ENCODE data around the gene FSD1L.

Gene FSD1L

DNA sequence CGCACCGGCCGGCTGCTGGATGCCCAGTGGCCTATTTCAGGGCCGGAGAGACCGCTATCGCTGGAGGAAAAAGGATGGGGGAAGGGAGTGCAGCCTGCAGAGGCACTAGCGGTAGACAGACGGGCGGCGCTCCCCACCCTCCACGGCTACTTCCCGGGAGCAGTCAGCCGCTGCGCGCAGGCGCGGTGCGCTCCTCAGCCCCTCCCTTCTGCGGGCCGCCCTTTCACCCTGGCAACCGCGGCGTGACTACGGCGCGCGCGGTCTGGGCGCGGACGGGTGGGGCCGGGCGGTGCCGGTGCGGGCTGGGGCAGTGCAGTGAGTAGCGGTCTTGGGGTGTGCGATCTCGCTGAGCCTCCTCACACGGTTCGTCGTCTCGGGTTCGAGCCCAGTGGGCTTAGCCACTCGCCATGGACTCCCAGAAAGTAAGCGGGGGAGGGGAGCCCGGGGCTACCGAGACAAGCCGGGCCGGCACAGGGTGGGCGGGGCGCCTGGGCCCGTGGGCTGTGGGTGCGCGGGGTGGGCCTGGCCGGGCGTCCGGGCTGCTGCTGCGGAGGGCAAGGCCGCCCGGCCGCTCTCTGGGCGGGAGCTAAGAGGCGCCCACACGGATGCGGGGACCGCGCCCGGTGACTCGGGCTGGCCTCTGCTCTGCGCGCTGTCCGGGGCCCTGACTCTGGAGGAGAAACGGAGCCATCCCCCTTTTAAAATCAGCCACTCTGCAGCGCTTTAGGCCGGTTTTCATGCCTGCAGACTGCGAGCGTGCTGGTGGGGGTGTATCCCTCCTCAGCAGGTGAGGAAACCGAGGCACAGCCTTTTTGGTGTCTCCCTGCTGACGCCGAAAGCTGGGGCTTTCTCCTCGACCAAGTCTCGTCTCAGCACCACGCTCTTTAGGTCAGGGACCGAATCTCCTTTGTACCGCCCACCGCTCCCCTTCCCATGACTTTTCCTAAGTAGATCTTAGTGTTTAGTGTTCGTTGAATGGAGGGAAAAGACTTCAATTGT is at the start of gene FSD1L:
Gene FSD1L (plus strand): TSS at position 221 of the 999 bp plus-strand sequence. CDS start 187 bp downstream, at position 408.
- in situ Hi-C loops (cut with MboI; ENCODE audit: low sequenced_read_pairs): no loop called here

DNA sequence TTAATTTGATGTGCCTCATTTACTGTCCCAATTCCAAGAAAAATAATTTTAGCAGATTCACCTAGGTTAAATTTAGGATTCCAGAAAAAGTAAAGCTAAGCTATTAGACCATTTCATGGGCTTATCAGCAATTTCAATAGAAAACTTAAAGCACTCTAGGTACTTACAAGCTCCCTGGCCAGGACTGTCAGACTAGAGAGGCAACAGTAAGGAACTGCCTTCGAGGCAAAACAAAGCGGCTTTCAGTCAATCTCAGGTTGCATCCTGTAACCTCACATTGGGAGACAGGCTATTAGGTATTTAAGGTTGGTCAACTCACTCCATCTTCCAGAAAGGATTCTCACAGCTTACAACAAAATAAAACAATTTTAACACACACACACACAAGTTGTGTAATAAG is 48.7 kb upstream of the FSD1L start:
- in situ Hi-C loops (cut with MboI; ENCODE audit: low sequenced_read_pairs): no loop called here

DNA sequence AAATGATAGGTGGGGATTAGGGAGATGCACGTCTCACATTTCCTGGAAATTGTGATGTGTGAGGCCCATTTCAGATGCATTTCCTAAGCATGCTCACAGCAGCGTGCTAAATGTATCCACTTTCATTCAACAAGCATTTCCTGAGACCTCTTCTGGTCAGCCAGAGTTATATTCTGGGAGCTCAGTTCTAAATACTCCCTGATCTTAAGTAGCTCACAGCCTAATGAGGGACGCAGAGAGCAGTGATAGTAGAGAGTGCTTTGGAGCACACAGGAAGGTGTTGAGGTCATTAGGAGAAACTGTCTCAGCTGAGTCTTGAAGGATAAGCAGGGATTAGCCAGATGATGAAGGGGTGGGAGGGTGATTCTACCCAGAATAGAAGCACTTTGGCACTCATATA is 46.2 kb upstream of the FSD1L start:
- in situ Hi-C loops (cut with MboI; ENCODE audit: low sequenced_read_pairs): no loop called here

DNA sequence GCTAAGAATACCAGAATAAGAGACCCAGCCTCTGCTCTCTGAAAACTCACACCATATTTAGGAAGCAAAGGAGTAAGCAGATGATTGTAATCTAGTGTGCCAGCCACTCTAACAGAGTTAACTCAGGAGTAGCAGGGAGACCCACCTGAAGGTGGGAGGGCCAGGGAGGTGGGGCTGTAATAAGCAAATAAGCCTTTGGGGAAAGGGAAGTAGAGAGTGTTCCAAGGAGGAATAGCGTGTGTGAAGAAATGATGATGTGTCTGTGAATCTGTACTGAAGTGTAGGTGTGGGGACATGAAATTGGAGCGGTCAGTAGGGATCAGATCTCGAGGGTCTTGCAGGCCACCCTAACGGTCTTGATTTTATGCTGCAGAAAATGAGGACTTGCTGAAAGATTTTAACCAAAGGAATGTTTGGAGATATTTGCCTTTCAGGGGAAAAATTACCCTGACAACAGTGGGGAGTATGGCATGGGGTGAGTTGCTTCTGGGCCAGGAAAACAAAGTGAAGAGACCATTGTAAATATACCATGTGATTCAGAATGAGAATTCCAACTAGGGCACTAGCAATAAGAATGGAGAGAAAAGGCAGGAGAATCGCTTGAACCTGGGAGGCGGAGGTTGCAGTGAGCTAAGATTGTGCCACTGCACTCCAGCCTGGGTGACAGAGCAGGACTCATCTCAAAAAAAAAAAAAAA is 44.1 kb upstream of the FSD1L start:
- in situ Hi-C loops (cut with MboI; ENCODE audit: low sequenced_read_pairs): no loop called here

DNA sequence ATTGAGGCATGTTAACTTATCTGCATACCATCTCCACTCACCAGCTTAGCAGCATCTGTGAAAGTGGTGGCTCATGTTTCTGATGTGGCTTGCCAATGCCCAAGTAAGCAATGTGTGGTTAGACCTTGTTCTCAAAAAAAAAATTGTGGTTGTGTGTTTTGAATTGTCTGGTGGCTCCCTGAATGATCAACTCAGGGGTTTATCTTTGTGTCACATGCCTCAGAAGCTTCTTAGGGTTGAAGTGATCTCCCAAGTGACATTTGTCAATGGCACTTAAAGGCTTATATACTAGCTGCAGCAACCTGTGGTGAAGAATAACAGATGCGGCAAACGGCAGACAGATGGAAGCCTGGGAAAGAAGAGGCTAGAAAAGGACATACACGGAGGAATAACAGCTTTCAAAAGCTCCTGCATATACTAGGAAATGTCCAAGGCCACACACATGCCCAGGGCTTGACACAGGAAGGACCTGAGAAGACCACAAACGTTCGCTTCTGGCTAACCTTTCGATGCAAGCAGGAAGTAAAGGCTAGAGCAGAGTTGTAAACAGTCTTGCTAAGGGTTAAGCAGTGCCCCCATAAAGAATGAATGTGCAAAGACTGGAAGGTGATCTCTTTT is 42.2 kb upstream of the FSD1L start:
- in situ Hi-C loops (cut with MboI; ENCODE audit: low sequenced_read_pairs): no loop called here

DNA sequence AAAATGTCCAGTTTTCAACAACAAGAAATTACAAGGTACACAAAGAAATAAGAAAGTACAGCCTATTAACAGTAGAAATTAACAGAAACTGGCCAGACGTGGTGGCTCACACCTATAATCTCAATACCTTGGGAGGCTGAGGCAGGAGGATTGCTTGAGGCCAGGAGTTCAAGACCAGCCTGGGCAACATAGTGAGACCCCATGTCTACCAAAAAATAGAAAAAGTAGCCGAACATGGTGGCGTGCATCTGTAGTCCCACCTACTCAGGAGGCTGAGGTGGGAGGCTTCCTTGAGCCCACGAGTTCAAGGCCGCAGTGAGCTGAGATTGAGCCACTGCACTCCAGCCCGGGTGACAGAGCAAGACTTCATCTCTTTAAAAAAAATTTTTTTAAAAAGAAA is 41.5 kb upstream of the FSD1L start:
- in situ Hi-C loops (cut with MboI; ENCODE audit: low sequenced_read_pairs): no loop called here

DNA sequence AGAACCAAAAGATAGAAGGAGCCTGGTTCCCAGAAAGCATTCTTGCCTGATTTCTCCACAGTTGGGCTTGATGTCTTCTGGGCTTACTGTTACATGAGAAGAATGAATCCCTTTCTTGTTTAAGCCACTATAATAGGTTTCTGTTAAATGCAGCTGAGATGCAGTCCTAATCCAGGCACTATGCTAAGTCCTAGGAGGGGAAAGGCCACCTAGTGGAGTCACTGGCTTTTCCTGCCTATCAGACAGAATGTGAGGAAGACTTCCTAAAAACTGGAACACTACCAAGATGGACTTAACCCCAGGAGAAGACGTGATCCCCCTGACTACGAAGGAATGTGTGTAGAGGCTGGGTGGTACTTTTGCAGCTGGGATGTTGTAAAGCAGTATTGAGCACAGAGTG is 34.3 kb upstream of the FSD1L start:
- in situ Hi-C loops (cut with MboI; ENCODE audit: low sequenced_read_pairs): loop anchor here (5.0 to 10.0 kb wide), 4 partner anchors 256 to 639 kb away; no protein-coding TSS in a partner anchor

DNA sequence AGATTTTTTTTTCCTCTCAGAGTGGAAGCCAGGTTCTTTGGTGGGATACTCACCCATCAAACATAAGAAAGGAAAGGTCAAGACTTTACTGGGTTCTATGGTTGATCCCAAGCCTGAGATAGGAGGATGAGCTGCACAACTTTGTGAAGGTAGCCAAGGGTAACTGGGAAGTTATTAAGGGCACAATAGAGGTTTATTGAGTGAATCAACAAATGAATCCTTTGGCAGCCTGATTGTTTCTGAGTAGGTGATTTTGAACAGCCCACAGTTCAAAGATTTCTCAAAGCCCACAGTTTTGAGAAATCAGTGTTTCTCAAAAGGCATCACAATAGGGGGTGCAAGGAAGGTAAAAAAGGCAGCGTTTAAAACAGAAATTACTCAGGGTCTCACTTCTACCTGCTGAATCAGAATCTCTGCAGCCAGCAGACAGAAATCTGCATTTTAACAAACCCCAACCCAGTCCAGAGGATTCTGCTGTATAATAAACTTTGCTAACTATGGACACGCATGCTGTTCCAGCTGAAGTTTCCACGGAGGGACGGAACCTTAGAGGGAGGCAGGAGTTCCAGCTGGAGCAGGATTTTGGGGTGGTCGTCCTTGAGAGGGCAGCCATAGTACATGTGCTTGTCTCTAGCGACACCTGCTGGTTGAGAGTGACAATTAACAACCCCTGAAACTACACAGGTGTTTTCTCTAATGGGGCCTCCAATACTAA is 32.7 kb upstream of the FSD1L start:
- in situ Hi-C loops (cut with MboI; ENCODE audit: low sequenced_read_pairs): loop anchor here (5.0 to 10.0 kb wide), 4 partner anchors 258 to 640 kb away; no protein-coding TSS in a partner anchor

DNA sequence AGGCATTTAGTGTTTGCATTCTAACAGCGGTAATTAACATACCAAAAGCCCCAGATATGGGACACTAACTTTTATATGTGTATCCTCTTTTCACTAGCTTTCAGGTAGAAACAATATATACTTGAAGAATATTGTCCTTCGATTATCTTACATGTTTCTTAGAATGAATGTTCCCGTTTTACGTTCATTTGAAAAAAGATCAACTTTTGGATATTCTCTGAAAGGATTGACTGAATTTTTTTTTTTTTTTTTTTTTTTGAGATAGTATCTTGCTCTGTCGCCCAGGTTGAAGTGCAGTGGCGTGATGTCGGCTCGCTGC is 32.2 kb upstream of the FSD1L start:
- in situ Hi-C loops (cut with MboI; ENCODE audit: low sequenced_read_pairs): loop anchor here (10.0 kb wide), 3 partner anchors 501 to 641 kb away; no protein-coding TSS in a partner anchor

DNA sequence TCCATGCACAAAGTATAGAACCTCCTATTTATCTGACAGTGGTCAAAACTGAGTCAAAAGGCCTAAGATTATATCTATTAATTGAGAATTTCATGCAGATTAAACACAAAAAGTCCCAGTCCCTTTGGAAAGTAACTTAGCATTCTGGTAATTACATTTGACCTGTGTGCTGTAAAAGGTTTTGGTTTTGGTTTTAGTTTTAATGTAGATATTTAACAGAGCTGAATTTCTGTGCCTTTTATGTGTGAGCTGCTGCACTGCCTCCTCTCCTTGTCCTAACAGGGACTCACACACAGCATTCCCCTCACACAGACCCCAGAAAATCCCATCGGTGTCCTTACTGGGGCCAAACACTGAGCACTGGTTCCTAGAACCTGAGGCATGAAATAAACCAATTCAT is 31.0 kb upstream of the FSD1L start:
- in situ Hi-C loops (cut with MboI; ENCODE audit: low sequenced_read_pairs): loop anchor here (10.0 kb wide), 3 partner anchors 502 to 642 kb away; no protein-coding TSS in a partner anchor

DNA sequence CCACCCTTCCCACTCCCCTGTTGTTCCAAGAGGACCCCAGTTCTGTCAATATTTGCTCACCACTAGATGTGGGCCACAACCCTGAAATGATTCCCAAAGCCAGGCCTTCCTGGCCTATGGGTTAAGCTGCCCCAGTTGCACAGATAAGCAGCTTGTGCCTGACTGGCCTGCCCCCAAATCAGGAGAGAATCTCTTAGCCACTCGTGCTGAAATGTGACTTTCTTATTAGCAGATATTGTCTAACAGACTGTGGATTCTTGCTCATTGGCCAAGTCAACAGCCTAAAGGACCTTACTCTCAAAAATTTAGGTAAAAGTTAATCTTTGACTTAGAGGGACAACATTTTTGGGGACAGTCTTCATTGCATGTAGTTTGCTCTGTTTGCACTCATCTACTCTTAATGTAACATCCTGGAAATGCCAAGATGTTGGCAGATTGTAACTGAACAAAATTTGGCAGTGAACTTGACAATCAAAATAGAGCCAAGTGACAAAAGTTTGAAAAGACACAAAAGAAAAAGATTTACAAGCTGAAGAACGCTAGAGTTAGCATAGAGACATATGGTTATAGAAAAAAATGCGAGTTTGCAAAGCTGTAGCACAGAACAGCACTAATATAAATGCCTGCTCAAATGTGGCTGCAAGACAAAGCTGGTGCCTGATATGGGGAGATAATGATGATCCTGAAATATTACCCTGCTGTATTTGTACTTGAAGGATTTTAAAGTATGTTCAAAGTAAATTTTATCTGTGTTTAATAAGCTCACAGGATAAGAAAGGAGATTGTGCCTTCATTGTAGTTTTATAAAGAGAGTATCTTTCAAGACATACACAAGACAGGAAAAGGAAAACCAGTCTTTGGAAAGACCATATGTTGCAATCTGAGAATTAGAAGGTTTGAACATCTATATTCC is 29.0 kb upstream of the FSD1L start:
- in situ Hi-C loops (cut with MboI; ENCODE audit: low sequenced_read_pairs): loop anchor here (10.0 kb wide), 3 partner anchors 504 to 644 kb away; no protein-coding TSS in a partner anchor

DNA sequence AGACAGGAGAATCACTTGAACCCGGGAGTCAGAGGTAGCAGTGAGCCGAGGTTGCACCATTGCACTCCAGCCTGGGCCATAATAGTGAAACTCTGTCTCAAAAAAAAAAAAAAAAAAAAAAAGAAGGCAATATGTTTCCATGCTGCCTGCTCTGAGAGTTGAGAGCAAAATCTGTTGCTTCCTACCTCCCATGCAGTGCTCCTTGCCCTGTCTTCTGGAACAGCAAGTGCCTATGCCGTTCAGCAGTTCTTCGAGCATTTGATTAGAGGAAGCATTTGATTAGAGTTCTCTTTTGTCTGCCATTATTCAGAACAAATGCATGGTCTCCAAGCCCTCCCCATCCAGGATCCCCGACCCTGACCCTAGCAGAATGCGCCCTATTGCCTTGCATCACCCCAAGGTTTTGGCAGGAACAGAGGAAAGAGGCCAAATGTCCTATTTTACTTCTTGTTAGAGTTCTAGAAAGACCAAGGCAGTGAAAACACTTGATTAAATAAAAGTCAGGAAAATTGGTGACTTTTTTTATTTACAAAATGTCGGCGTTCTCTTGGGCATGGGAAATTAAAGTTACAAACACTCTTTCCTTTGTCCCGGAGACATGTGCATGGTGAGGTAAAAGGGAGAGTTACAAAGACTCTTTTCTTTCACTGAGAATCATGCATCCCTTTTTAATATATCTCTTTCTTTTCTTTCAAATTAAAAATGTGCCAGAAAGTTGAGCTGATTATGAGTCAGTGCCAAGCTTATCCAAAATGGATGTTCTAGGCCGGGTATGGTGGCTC is 27.8 kb upstream of the FSD1L start:
- in situ Hi-C loops (cut with MboI; ENCODE audit: low sequenced_read_pairs): loop anchor here (10.0 kb wide), 3 partner anchors 505 to 645 kb away; no protein-coding TSS in a partner anchor

DNA sequence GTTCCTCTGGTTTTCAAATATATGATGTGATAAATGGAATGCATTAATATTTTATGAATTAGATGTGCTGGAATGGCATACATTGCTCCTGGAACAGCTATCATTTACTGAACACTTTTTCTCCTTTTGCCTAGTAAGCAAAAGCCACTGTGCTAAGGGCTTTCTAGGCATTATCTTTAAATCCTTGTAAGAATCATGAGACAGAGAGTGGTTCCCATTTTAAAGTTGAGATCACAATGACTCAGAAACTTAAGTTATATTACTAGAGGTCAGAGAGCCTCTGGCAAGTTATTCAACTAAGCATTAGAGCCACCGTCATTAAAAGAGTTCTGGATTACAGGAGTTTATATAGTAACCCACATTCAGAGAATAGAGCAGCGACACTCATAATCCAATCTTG is 26.7 kb upstream of the FSD1L start:
- in situ Hi-C loops (cut with MboI; ENCODE audit: low sequenced_read_pairs): no loop called here

DNA sequence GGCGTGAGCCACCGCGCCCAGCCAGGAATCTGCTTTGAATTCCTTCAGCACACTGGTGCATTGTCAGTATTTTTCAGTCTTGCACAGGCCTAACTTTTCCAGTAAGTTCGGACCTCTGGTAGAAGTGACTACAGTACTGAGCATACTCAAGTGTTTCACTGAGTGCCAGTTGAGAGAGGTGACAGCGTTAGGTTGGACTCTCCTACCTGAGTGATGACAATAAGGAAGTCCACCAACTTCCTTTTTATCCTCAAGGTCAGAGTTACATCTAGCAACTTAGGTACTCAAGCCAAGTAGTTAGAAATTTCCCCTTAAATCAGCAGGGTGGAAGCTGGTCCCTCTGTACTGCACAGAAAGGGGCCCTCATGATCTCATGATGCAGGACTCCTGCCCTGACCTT is 26.0 kb upstream of the FSD1L start:
- in situ Hi-C loops (cut with MboI; ENCODE audit: low sequenced_read_pairs): no loop called here

DNA sequence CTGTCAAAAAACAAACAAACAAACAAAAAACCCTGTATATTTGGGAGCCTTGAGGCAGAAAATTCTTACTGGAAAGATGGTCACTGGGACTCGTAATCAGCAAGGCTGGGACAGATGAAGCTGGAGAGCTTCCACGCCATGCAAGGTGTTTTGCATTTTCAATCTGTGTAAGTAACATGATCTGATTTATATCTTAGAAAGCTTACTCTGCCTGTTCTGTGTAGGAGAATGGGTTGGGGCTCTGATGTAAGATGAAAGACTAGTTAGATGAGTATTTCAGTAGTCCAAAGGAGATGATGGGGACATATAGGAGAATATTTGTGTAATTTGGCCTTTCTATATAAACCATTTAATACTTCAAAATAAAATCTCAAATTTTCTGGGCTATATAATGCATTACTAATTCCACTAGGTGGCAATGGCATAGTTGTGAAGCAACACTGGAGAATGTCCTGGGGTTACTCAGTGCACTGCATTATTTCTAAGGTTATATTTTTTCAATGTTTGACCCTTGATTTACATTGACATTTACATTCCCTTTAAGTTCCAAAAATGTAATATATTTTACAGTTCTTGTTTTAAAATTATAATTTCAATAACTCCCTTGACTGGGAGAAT is 21.9 kb upstream of the FSD1L start:
- in situ Hi-C loops (cut with MboI; ENCODE audit: low sequenced_read_pairs): no loop called here

DNA sequence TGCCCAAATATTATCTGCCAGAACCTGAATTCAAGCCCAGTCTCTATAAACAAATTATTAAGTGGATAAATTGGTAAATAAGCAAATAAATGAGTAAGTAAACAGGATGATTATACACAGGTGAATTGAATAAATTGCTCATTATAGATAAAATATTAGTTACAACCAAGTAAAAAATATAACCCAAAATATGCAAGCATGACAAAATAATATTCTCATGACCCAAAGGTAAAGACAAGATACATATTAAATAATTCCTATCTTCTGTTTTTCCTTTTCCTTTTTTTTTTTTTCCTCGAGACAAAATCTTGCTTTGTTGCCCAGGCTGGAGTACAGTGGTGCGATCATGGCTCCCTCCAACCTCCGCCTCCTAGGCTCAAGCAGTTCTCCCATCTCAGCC is 21.2 kb upstream of the FSD1L start:
- in situ Hi-C loops (cut with MboI; ENCODE audit: low sequenced_read_pairs): no loop called here

DNA sequence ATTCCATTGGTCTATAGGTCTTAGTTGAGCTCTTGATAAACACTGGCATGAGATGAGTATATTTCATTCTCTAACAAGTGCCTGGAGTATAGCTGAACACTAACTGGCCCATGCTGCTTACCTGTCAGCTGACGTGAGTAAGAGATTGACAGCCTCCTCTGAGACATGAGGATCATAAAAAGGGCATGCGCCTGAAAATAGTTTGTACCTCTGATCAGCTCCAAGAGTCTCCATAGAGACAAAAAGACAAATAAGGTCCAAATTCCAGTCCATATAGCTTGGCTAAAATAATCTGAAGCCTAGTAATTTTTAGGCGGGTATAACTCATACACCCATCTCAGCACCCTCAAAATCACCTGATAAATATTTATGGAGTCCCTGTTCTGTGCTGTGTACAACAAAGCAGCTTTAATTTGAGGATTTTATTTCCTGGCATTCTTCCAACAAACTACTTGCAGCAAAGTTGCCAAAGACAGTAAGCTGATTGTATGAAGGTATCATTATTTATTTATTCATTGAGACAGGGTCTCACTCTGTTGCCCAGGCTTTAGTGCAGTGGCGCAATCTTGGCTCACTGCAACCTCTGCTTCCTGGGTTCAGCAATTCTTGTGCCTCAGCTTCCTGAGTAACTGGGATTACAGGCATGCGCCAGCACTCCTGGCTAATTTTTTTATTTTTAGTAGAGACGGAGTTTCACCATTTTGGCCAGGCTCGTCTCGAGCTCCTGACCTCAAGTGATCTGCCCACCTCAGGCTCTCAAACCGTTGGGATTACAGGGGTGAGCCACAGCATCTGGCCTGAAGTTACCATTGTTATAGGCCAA is 16.2 kb upstream of the FSD1L start:
- in situ Hi-C loops (cut with MboI; ENCODE audit: low sequenced_read_pairs): no loop called here

All from HL-60/S4 (cell line).